GM18951 (cell line): ENCODE measurements around the gene ARSI.

ENCODE experiments used
- POLR2A ChIP-seq: IDR thresholded peaks from 4 replicates; pipeline ENCODE4 v1.6.1; 2011; ENCODE audit warnings: mild to moderate bottlenecking; ENCODE audit not compliant: insufficient read length, insufficient read depth; ENCODE audit errors: extremely low read depth
- in situ Hi-C: fragments of 300-500 bp; cut with MboI; formaldehyde crosslinking; loops from one replicate; pipeline ENCODE4 v1.12.0; 2022; ENCODE audit warnings: low sequenced_read_pairs, mixed read lengths, inconsistent platforms; ENCODE audit not compliant: unreplicated experiment

Gene ARSI

DNA sequence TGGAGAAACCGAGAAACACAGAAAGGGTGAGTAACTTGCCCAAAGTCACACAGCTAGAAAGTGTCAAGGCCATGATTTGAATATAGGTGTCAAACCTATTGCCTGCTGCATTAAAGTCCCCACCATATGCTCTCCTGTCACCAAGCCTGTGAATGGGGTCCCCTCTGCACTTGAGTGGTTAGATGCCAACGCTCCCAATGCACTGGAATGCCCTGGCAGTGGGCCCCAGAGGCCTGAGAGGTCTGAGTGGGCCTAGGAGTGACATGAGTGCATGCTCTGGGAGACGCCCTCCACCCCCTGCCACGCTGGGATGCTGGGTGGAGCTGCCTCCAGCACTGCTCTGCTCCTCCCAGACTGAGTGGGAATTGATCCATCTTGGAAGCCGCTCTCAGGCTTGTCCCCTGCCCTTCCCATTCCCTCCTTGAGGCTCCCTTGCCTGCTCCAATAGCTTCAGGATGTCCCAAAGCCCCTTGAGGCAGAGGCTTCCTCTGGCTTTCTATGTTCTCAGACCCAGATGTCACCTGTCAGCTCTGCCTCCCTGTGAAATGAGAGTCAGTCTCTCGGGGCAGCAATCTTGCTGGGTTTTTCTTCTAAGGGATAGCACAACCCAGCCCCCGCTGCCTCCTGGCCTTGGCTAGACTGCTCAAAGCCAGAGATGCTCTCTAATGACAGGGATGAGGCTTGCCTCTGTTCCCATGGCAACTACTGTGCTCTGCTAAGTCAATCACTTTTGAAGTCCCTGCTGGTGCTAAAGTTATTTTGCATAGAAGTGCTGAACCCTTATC is 6.6 kb upstream of the ARSI start:
- TF ChIP-seq POLR2A, result no peak
- in situ Hi-C loops, result no loop called here

DNA sequence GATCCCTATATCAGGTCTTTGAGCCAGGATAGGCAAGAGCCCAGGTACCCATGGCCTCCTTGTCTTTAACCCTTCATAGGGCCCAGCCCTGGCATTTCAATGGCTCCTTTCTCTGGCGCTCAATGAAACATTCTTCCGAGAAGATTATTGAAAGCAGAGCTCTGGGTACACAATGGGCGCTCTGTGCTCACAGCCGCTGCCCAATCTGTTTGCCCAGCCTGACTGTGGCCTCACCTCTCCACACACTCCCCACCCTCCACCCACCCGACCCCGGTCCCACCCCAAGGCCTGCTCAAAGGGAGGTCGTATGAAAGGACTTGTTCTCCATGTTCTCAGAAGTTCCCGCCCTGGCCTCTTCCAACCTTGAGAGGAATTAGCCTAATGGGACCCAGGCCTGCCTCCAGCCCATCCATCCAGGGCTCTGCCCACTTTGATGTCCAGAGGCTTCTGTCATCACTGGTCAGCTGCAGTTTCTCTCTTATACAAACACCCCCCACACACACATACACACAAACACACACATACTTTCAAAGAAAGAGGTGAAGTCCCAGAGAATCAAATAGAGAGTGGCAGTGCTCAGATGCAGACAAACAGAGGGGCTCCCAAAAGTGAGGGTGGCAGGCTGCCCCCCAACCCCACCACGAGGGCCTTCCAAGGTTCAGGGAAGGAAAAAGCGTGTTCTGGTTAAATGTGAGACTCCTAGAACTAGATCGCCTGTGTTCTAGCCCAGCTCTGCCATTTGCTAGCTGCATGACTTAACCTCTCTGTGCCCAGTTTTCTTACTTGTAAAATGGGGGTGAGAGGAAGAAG is 5.1 kb upstream of the ARSI start:
- TF ChIP-seq POLR2A, result no peak
- in situ Hi-C loops, result no loop called here

DNA sequence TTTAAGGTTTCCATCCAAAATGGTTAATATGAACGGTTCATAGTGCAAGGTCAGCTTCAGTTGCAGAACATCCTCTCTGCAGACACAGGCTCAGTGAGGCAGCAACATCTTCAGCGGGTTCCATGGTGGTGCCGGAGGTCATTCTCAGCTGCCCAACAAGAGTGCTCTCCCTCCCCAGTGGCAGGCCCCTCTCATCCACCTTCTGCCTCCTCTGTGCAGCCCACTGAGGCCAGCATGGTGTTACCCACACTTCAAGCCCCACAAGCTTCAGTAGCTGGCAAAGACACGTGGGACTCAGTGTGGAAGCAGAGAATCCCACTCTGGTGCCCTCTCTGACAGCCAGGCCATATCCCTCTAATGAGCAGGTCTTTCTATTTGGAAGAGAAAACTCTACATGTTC is 4.1 kb upstream of the ARSI start:
- TF ChIP-seq POLR2A, result no peak
- in situ Hi-C loops, result no loop called here

DNA sequence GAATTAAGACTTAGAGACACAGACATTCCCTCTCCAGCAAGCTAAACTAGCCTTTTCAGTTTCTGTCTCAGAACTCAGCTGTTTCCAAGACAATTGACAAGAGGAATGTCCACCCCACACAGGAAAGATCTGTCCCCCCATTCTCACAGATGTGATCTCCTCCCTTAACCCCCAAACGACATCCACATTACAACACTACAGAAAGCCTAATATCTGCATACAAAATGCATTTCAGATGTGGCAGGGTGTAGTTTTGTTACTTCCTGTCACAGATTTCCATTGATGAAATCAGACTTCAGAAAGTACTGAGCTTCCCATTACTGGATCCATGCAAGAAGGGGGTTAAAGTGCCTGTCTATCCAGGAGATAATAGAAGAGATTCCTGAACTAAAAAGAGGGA is 2.9 kb upstream of the ARSI start:
- TF ChIP-seq POLR2A, result no peak
- in situ Hi-C loops, result no loop called here

DNA sequence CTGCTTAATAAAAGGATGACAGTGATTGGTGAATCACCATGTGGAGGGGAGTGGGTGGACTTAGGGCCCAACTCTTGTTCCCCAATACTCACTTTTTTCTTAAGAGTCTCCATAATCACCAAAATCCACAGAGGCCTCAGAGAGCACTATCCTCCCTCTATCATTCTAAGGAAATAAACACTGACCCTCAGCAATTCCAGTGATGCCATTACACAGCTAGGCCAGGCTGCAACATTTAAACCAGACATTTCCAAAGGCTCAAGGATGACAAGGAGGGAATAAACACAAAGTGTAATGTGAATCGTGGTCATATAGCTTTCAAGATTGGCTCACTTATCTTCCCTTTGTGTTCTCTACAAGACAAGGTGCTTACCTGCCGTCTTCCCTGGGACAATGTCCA is 2.4 kb upstream of the ARSI start:
- no peak for TF ChIP-seq POLR2A

DNA sequence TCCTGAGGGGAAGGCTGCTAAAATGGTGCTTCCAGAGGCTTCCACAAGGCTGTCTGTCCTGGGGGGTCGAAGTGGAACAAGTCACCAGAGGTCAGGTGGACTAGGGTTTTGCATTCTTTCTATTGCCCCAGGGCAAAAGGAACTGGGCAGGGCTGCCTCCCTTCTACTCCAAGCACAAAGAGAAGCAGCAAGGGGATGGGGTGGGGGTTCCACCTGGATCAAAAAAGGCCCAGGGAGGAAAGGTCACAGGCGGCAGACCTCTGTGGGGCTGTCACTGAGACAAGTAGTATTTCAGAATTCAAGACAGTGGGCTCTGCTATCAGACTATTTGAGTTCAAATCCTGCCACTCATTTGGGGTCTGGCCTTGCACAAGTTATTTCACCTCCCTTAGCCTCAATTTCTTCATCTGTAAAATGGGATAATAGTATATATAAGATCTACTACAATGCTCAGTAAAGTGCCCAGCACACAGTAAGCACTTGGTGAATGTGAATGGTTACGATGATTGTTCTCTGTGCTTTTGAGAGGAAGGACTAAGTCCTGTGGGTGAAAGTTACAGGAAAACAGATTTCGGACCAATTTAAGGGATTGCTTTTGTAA is 1.9 kb upstream of the ARSI start:
- in situ Hi-C loops, result no loop called here
- no peak for TF ChIP-seq POLR2A

More for the DNA sequence above, 2.4 kb upstream of the ARSI start:
- in situ Hi-C loops, result no loop called here

DNA sequence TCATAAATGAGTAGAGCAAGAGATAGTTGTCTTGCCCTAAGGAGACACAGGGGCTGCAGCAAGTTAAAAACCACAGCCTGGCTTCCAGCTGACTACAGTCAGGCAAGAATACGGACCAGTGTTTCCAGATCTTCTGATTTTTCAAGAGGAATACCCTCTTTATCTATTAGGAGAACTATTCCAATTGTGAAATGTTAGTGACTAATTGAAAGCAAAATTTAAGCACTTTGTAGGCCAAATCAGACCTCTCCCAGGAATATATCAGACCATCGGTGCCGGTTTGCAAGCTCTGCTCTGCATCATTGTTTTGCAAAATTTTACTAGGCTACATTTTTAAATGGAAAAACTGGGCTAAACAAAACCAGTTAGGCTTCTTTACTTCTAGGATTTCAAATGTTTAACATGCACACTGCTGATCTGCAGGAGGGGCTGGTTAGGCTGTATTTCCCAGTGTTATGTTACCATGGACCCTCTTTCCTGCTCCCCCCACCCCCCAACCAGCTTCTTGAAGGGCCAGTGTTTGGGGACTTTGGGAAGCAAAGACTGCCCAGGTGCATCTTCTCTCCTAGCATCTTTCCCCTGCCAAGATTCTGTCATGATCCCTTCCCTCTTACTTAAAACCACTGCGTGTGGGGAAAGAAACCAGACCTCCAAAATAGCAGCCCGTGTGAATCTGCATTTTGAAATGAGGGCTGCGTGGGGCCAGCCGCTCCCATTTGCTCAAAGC is 1.1 kb upstream of the ARSI start:
- in situ Hi-C loops, result no loop called here
- no peak for TF ChIP-seq POLR2A

DNA sequence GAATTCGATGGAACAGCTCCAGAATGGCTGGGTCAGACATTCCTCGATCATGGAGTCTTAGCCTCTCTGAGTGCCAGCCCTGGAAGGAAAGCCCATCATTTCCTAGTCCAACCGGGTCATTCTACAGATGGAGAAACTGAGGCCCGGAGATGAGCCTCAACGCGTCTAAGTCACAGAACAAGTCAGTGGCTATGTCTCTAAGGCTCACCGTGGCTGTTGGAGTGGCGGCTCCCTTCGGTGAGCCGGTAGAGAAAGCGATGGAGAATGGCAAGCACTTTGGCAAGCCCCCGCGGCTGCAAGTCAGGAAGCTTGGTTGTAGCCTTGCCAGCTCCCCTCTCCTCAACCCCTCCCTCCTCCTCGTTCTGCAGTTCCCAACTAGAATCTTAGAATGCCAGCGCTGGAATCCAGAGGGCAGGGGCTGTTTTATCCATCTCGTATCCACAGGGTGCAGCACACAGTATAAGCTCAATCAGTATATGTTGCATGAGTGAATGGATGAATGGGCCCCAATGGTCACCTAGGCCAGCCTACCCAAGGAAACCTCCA is 438 bp upstream of the ARSI start:
- in situ Hi-C loops, result no loop called here
- no peak for TF ChIP-seq POLR2A

DNA sequence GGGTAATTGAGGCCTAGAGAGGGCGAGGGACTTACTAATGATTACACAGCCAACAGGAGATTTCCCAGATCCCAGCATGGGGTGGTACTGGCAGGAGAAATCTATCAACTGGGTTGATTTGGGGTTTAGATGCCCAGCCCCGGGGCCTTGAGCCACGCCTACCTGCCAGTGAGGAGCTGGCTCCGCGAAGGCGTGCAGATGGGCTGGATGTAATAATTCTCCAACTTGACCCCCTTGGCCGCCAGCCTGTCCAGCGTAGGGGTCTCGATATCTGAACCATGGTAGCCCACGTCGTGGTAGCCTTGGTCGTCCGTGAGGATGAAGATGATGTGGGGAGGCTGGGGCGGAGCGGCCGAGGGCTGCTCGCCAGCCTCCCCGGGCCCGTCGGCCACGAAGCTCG is 804 bp downstream of the ARSI start:
- in situ Hi-C loops, result no loop called here
- no peak for TF ChIP-seq POLR2A

DNA sequence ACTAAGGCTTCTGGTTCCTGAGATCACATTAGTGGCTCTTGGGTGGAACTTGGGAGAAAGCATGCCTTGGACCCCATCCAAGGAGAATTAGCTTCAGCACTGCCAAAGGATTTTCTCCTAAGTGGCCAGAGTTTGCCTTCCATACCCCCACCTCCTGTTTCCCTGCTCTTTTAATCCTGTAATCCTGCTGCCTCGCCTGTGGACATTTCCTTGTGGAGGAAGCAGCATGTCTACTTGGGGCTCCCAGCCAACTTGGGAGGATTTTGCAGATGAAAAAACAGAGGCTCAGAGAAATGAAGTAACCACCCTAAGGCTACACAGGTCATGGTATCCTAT is 1.6 kb downstream of the ARSI start:
- no peak for TF ChIP-seq POLR2A
- in situ Hi-C loops, result no loop called here

DNA sequence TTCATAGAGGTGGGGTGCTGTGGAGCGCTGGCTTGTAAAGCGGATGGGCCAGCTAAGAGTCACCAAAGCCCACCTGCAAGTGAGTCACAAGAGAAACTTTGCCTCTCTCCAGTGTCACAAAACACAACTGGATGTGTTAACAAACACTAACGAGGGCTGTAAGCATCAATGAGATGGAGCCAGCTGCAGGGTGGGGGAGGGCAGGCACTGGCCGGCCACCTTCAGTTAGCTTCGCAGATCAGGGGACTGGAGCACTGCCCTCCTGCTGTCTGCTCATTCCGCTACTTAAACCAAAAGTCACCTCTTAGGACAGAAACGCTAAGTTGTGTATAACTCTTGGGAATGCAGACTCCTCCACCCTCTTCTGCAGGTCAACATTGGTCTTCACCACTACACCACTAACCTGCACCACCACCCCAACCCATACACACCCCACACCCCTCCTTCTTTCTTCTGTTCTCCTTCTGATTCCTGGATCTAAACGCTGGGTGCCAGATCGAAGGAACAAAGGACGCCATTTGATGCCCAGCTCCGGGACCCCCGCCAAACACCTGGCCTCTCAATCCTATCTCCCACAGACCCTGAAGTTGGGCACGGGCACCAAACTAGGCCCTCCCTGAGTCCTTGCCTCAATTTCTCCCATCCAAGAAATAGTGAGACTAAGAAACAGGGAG is 2.1 kb downstream of the ARSI start:
- in situ Hi-C loops, result no loop called here
- no peak for TF ChIP-seq POLR2A

DNA sequence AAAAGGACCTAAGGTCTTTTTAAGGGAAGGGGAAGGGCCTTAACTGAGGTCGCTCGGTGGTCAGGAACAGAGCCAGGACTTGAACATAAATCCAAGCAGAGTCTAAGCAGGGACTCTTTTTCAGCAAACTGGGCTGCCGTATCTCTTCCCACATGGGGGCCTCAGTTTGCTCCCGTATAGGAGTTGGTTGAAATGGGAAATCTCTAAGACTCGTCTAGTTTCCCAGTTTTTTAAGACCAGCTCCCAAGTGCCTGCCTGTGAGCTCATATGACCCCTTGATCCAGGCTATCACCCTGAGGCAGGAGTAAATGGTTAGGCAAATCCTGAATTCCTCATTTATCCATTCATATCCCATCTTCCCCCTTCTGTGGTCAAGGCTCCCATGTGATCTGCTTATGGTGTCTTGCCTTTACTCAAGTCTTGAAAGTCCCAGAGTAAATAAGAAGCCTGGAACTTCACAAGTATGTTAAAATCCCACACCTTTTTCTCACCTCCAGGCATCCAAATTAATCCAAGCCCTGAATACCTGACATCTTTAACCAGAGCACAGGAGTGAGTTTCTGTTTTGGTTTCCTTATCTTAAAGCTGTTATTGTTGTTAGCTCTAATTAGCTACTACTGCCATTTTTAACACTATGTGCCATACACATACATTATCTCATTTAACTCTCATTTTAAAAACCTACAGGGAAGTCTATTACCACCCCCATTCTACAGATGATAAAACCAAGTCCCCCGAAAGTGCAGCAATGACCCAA is 3.0 kb downstream of the ARSI start:
- no peak for TF ChIP-seq POLR2A
- in situ Hi-C loops, result no loop called here
